Brain microvascular endothelial cell (primary cell): ENCODE measurements around the gene ZNF467.

ENCODE experiments used
- DNase-seq: peaks from one replicate; pipeline ENCODE4 v3.0.0-alpha.2; 2020
- H3K27ac ChIP-seq: fragments of 250-450 bp; sonication (Bioruptor Pico); 2 replicates; pipeline ENCODE4 v1.5.1; 2020; ENCODE audit warnings: mild to moderate bottlenecking, moderate library complexity
- H3K27me3 ChIP-seq: fragments of 250-450 bp; sonication (Bioruptor Pico); replicated peaks from 2 replicates; pipeline ENCODE4 v1.5.1; 2020; ENCODE audit warnings: mild to moderate bottlenecking
- H3K36me3 ChIP-seq: fragments of 250-450 bp; sonication (Bioruptor Pico); replicated peaks from 2 replicates; pipeline ENCODE4 v1.5.1; 2020; ENCODE audit warnings: mild to moderate bottlenecking
- H3K4me3 ChIP-seq: 2 replicates; pipeline ENCODE4 v1.5.1; 2011; ENCODE audit warnings: low read depth, mild to moderate bottlenecking, control low read depth, low read length, moderate library complexity
- CTCF ChIP-seq: IDR thresholded peaks from 2 replicates; pipeline ENCODE4 v1.5.1; 2011; ENCODE audit warnings: low read depth, mild to moderate bottlenecking, moderate library complexity, low read length, control low read depth, inconsistent platforms; ENCODE audit errors: missing control alignments
- in situ Hi-C: cut with HindIII; loops from 2 replicates; pipeline ENCODE4 v1.10.0; 2017; ENCODE audit warnings: low sequenced_read_pairs, low pct_ligation_motif_present

Gene ZNF467

GRCh38 chr7:149751043-149751775 is 22.2 kb downstream of the ZNF467 start:
- in situ Hi-C loops, result no loop called here
- no peak for TF ChIP-seq CTCF

GRCh38 chr7:149750122-149750845 is 23.1 kb downstream of the ZNF467 start:
- no peak for TF ChIP-seq CTCF

More at GRCh38 chr7:149751043-149751775, 22.2 kb downstream of the ZNF467 start:
- no peaks in the 10 kb centered on the region for H3K36me3 ChIP-seq
- DNase-seq, result no peak
- H3K27ac ChIP-seq, result no peak overlapping the region
- no peak overlapping the region for H3K4me3 ChIP-seq
- no peaks in the 10 kb centered on the region for H3K27me3 ChIP-seq

GRCh38 chr7:149748076-149748874 is 25.1 kb downstream of the ZNF467 start:
- no peaks in the 10 kb centered on the region for H3K27me3 ChIP-seq
- H3K36me3 ChIP-seq, result no peaks in the 10 kb centered on the region
- no peak for TF ChIP-seq CTCF
- in situ Hi-C loops, result no loop called here
- no peak overlapping the region for H3K27ac ChIP-seq
- H3K4me3 ChIP-seq, result no peak overlapping the region
- no peak for DNase-seq

More at GRCh38 chr7:149750122-149750845, 23.1 kb downstream of the ZNF467 start:
- H3K27ac ChIP-seq, result no peak overlapping the region
- no peaks in the 10 kb centered on the region for H3K36me3 ChIP-seq
- in situ Hi-C loops, result no loop called here
- H3K4me3 ChIP-seq, result no peak overlapping the region
- no peaks in the 10 kb centered on the region for H3K27me3 ChIP-seq
- DNase-seq, result no peak

- no peak for DNase-seq
- H3K36me3 ChIP-seq, result no peaks in the 10 kb centered on the region
- TF ChIP-seq CTCF, result no peak
- H3K4me3 ChIP-seq, result no peak overlapping the region
- no peak overlapping the region for H3K27ac ChIP-seq
- H3K27me3 ChIP-seq, result no peaks in the 10 kb centered on the region
- in situ Hi-C loops, result no loop called here
Observed at GRCh38 chr7:149743476-149744255, 29.7 kb downstream of the ZNF467 start.

- DNase-seq, result peak; percentile 38
- H3K27me3 ChIP-seq, result no peaks in the 10 kb centered on the region
- peak overlapping the region; percentile 31 for H3K4me3 ChIP-seq
- TF ChIP-seq CTCF, result peak; percentile 95
- H3K36me3 ChIP-seq, result no peaks in the 10 kb centered on the region
- no peak overlapping the region for H3K27ac ChIP-seq
- in situ Hi-C loops, result no loop called here
Observed at GRCh38 chr7:149742075-149742701, 31.2 kb downstream of the ZNF467 start.
